Hematopoietic multipotent progenitor cell treated with erythropoietin and hydrocortisone succinate and interleukin-3 and kit ligand, for 6 days (in vitro differentiated cells): ENCODE results near the gene GAS2L1.
A peak's percentile ranks its signal among the peaks of the same experiment; 100 is the strongest.

ENCODE experiments used
- DNase-seq: peaks from one replicate; pipeline ENCODE4 v3.0.0-alpha.2; 2015

The GAS2L1 gene

DNA sequence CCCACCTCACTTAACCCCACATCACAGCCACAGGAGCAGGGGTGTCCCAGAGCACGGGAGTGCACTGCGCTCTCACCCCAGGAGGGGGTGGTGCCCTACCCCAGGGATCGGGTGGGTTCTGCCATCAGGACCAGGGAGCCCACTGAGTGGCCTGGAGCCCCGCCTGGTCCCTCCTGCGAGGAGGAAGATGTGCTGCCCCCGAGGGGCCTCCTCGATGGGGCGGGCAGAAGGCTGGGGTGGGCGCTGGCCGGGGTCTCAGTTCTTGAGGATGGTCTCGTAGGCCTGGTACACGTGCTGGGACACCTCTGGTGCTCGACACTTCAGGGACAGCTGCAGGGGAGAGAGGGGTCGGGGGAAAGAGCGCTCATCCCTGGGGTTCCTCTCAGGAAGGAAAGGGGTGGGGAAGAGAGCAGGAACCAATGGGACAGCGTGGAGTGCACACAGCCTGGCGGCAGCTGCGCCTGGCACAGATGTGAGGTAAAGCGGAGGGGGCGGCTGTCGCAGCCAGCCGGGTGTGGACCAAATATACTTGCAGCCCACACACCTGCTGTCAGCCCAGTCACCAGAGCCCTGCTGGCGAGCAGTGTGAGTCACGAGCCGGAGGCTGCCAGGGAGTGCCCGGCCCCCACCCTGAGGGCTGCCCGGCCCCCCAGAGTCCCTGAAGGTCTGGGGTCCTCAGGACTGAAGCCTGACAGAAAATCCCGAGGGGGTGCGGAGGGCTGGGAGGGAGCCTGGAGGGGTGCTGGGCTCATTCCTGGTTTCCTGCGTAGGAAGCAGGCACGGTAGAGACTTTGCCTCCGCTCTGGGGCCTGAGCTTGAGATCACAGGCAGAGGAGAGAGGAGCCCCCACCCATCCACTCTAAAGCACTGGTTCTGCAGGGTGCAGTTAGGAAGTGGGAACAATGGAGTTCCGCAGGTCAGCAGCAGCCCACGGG is 22.4 kb downstream of the GAS2L1 start:
- no peak for DNase-seq

DNA sequence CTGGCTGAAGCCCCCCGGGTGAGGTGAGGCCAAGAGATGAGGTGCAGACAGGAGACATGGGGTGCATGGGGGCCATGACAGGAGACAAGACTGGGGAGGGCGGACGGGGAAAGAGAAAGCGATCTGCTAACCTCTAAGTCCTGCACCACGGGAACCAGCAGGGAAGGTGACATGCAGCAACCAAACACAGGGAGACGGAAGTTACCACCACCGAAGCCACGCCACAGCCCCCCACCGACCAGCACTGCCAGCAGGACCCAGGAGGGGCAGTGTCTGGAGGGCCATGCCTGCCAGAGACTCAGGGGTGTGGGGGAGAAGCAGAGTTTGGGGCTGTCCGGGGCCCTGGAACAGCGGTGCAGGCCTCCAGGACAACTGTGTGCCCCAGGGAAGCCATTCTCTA is 23.1 kb downstream of the GAS2L1 start:
- no peak for DNase-seq

DNA sequence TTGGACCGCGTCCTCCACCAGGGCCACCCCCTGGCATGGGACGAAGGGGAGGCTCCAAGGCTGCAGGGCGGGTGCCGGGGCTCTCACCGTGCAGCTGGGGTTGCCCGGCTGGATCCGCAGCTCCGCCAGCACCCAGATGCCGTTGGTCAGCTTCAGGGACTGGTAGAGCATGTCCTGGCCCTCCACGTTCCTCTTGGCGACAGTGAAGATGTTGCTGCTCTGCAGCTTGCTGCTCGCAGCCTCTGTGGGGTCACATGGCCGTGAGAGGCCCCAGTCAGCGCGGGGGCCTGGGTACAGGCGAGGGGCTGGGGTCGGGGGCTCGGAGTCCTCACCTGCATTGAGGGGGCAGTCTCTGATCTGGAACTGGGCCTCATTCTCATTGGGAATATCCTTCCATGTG is 23.8 kb downstream of the GAS2L1 start:
- DNase-seq: no peak

DNA sequence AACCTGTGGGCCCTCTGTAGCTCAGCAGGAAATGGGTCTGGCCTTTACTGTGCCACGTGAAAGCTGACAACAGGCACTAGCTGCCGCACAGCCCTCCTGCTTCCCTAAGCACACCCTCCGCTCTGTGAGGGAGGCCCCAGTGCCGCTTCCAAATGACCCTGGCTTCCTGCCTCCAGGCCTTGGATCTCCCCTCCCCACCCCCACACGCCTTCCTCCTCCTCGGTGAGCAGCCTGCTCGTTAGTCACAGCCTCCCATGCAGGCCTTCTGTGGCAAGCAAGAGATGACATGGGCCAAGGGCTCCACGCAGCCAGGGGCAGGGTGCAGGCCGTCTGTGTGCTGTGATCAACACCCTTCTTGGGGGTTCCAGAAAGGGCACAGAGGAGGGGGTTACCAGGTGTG is 24.3 kb downstream of the GAS2L1 start:
- DNase-seq: no peak

DNA sequence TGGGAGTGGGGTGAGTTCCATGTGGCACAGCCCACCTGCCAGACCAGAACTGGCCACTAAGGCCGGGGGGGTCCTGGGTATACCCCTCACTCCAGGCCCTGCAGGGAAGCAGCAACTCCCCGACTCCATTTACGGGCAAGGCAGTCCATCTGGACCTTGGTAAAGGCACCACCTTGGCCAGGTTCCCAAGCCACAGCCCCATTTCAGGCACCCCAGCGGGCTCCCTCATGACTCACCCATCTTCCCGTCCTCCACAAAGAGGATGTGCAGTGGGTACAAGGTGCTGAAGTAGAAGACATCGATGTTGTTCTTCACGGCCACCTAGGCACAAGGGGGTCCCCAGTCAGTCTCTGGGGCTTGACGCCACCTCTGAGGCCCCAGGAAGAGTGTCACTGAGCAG is 24.8 kb downstream of the GAS2L1 start:
- DNase-seq: no peak

DNA sequence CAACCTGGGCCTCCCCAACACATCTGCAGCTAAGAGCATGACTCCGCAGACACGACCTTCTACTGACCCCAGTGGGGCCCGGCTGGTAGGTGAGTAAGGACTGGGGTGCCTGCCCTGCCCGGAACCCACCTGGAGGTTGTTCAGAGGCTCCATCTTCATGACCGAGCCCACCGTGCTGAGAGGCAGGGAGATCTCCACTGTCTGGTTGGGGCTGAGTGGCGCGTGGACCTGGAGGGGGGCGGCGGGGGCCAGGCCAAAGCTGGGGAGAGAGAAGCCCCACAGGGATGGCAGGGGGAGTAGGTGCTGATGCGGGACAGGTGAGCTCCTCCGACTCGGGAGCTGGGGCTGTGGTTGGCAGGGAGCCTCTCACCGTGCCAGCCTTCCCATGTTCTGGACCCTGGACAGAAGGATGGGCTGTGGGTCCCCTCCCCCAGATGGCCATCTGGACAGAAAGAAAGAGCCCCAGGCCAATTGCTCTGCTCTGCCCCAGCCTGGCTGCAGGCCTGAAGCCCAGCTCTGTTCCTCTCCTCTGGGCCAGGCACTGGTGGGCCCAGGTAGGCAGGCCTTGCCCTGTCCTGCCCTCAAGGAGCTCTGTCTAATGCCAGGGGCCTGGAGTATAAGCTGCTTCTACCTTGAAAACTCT is 25.3 kb downstream of the GAS2L1 start:
- no peak for DNase-seq

DNA sequence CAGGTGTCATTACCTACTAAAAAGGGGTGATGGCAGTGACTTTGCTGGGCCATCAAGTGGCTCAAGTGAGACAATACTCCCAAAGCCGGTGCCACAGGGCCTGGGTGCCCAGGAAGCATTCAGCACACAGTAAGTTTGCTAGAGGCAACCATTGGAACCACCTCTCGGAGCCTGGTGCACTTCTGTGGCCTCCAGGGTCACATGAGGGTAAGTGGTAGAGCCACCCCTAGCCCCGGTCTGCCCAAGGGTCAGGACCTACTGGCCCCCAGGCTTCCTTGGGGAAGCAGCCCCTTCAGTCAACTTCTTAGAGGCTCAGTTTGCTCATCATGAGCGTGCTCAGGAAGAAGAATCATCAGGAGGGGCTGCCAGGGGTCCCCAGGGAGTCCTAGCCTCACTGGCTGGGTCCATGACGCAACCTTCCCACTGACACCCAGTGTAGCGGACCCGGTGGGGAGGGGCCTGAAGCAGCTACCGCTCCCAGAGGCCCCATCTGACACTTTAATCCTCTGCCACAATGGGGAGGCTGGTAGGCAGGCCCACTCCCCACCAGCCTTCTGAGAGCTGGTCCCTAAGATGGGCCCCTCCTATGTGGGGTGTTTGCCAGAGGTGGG is 26.5 kb downstream of the GAS2L1 start:
- DNase-seq: no peak

DNA sequence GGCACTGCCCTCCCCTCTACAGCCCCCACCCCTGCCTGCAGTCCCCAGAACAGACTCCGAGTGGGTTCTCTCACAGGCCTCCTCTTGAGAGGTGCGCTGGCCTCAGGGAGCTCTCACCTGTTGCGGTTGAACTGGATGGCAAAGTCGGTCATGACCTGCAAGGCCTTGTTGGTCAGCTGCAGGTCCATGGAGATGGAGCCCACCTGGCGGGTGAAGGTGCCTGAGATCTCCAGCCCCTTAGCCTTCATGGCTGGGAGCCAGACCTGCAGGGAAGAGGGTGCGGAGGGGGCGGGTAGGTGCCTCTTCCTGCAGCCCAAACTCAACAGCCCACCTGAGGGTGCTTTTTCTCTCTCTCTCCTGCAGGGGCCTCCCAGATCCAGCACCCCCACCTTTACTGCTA is 27.7 kb downstream of the GAS2L1 start:
- DNase-seq: no peak

DNA sequence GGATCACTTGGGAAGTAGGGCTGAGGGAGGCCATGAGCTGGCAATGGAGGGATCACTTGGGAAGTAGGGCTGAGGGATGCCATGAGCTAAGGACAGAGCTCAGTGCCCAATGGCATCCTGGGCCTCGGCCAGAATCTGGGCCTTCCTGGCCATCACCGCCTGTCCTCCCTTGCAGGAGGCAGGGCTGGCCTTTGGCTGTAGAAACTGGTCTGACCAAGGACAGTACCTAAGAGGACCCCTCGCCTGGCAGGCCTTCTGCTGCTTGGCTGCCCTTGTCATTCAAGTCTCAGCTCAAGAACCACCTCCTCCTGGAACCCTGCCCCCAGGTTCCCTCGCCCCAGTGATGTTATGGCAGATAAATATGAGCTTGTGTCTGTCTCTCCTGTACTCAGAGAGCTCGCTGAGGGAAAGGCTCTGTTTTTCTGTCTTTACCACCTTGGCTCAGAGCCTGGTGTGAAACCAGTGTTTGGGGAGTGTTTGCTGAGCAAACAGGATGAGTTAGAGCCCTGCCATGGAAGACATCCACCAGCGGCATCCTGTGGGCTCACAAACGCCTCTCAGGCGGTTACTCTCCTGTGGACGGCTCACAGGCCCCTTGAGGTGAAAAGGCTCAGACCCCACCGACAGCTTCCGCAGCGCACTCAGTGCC is 28.4 kb downstream of the GAS2L1 start:
- no peak for DNase-seq

DNA sequence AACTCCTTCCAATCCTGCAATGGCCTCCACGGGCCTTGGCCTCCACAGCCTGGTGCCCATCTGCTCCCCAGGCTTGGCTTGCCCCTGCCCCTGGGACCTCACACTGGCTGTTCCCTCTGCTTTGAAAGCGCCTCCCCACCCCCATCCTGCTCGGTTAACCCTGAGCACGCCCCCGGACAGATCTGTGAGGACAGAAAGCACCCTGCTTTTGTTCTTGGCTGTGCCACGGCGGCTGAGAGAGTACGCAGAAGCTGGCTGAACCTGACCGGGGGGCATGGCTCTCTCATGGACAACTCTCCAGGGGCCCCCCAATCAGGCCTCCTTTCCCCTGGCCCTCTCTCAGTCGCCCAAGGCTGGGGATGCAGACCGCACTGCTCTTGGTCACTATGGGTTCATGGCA is 29.2 kb downstream of the GAS2L1 start:
- DNase-seq: no peak

DNA sequence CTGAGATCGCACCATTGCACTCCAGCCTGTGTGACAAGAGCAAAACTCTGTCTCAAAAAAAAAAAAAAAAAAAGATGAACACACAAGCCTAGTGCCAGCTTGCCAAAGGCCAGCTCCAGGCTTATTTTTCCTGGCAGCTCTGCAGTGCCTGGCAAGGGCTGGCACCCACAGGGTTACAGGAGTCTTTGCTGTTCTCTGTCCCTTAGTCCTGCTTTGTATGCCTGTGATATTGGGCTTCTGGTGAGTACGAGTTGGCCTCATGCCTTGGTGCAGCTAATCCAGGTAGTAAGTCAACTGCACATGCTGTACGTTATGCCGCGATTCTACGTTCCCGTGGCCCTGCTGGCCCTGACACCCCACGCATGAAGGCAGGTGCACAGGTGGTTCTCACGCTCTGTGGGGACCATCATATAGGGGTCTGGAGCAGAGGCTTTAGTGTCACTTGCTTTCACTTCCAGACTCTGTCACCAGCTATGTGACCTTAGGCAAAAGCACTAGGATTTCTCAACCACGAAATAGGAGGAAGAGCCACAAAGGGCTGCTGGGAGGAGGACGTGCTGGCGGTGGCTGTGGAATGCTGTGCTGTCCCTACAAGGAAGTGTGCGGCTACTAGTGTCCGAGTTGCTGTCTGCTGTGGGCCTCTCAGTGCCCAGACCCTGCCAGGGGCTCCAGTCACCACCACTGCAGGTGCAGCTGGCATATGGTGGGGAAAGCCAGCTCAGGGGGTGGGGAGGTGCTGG is 30.5 kb downstream of the GAS2L1 start:
- DNase-seq: no peak

DNA sequence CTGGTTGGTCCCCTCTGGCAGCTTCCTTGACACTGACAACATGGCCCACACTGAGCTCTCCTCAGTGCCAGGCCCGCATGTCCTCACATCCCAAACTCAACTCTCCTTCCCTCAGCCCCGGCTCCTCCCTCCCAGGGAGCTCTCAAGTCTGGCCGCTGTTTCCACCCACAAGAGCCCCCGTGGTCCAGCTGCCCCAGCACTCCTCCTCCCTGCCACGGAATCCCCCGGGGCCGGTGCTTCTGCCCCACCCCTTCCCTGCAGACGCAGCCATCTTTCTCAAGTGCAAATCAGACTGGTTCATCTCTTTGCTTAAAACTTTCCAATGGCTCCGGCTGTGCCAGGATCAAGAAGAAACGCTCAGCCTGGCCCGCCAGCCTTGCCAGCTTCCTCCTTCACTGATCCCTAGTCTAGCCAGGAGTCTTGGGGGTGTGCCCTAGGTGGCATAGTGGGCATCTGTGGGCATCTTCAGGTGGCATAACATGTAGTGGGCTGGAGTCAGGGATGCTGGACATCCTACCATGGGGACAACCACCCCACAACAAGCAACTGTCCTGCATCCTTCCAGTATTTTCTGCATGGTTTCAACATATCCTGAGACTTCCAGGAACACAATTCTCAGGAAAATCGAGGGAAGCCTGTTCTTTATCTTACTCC is 31.3 kb downstream of the GAS2L1 start:
- no peak for DNase-seq

DNA sequence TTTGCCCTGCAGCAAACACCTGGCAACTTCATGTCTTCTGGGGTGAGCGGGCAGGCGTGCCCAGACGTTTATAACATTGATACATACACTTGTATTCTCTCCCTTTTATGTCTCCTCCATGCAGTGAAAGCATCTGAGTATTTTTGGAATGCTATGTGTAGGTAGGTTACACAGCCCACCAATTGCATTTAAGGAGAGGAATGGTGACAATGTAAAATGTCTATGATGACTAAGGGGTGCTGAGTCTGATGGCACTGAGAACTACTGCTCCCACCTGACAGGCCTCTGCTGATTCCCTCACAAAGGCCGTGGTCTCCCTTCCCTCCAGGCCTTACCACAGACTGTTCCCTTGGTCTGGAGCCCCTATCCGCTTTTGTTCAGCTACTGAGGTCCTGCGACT is 31.9 kb downstream of the GAS2L1 start:
- no peak for DNase-seq

DNA sequence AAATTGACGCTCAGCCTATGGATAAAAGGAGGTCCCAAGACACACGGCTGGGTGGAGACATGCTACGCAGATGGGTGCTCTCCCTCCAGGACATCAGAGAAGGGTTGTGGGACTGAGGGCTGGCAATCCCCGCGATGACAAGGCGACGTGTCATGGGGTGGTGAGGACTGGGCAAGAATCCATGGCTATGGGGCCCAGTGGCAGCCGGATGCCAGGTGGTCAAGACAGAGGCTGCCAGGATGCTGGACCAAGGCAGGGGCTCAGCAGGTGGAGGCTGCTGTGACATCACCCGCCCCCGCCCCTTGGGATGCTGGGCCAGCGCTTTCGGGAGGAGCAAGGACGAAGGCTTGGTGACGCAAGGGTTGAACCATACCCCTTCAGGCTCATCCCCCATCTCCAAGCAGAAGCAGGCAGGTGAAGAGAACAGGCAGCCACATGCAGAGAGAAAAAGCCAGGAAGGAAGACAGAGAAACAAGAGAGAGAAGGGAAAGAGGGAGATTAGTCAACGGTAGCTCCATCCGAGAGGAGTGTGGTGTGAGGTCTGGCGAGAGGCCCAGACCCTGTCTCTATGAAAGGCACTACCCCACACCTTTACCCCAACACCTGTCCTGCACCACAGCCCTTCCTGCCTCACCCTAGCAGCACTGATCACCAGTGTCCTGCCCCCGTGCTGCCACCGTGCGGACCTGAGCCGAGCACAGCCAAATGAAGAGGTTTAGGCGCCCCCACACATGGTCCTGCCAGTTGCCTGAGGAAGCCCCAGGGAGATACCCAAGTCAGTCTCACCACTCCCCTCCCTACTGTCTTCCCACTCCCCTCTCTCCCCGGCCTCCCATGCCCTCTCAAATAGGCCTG is 33.2 kb downstream of the GAS2L1 start:
- no peak for DNase-seq

DNA sequence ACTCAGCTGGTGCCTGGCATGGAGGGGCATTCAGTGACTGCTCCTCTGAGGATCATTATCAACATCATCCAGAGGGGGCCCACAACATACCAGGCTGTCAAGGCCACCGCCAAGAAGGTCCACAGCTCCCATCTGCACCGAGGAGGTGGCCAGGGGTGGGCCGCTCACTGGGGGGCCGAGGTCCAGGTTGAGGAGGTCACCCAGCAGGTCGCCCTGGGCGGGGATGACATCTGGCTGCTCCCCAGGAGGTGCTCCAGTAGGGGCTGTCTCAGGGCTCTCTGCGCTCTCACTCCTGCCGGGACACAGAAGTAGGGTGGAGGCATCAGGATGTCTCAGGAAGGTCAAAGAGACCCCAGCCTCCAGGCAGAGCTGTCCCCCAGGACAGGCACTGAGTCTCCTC is 34.1 kb downstream of the GAS2L1 start:
- DNase-seq: no peak

DNA sequence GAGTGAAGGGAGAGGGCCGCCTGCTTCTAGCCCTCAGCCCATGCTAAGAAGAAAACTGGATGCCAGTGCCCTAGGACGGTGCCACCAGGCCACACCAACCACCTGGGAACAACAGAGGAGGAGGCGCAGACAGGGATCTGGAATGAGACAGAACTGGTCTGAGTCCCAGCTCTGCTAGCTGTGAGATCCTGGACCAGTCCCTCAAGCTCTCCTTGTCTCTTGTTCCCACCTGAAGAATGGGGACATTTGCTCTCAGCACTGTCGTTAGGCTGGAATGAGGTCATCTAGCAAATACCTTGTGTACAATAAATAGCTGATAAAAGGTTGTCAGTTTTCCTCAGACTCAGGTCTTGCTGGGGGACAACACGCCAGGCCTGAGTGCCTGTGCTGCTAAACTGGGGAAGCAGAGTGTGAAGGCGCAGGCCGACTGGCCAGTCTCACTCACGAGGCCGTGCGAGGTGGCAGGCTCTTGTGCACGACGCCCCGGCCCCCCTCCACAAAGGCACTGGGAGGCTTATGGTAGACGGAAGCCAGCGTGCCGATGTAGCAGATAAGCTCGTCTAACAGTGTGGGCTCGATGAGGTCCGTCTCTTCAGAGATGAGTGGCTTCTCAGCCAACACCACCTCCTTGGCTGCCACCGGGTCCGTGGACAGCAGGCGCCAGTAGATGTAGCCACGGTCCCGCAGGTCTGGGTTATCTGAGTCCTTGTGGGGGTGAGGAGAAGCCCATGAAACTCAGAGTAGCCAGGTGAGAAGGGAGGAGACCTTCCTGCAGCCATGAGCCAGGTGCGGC is 34.8 kb downstream of the GAS2L1 start:
- no peak for DNase-seq

DNA sequence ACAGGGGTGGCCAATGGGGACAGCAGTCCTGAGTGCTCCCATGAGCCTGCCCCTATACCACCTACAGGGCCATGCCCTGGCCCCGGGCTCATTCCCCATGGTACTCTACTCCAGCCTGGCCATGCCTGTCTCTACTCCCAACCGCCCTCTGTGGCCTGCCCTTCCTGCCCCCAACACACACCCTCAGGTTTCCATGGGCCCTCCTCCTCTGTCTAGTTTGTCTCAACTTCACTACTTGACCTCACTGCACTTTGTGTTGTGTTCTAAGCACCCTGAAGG is 35.3 kb downstream of the GAS2L1 start:
- DNase-seq: no peak

DNA sequence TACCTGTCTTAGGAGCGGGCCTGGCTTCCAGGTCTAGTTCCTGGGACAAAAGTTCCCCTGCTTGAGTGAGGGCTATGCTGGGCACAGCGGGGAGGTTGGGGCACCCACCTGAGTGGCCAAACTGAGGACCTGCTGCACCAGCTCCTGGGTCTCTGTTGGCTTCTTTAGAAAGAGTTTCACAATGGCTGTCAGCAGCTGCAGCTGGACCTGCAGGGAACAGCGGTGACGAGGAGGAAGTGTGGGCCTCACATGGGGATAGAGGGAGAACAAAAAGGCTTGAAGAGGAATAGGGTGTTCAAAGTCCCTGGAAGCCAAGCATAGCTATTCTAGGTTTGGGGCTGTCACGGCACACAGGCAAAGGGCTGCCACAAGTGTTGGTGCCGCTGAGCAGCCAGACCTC is 35.7 kb downstream of the GAS2L1 start:
- DNase-seq: no peak

DNA sequence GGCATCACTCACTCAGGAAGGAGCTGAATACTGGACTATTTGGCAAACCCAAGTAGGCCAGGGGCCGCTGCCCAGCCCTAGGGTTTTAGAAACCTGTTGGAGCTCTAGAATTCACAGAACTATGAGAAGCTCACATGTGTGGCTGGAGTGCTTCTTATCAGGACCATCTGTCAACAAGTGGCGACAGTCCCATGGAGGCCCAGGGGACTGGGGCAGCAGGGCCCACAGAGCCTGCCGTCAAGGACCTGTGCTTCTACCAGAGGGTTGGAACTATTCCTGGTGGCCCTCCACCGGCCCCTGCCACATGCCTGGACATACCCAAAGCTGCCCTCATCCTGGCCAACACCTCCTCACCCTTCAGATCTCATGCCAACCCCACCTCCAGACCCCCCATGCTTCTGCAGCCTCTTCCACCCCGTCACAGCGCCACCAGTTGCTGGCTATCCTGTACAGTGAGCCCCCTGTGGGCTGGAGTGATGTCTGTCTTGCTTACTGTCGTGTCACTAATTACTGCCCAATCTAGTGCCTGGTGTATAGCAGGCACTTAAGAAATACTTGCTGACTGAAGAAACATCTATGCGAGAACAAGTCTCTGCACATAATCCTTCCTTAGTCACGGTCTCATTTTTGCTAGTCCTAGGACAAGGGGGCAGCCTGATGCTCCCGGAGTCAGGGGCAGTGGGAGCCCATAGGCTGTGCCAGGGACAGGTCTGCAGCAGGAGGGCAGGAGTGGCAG is 36.3 kb downstream of the GAS2L1 start:
- DNase-seq: peak; percentile 28

DNA sequence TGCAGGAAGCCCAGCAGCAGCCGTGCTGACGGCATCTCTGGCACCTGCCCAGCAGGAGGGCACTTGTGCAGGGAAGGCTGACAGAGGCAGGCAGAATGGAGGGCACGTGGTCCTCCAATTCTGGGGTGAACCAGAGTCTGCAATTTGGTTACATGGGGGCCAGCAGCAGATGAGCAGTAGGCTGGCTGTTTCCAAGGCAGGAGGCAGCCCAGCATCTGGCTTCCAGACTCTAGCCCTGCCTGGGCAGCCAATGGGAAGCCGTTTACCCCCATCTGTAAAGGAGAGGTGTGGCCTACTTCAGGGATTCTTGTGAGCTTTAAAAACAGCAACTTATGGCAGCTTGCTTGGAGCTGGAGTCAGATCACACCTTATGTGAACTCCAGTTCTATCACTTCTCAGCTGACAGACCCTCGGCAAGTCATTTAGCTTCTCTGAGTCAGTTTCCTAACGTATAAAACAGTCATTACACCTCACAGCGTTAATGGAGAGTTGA is 36.9 kb downstream of the GAS2L1 start:
- no peak for DNase-seq
